Retinal pigment epithelial cell (primary cell): ENCODE results near the gene ZIC5.

ENCODE experiments used
- DNase-seq: peaks from one replicate; pipeline ENCODE4 v3.0.0-alpha.2; 2010; ENCODE audit warnings: low read depth
- H3K4me3 ChIP-seq: 2 replicates; pipeline ENCODE4 v1.5.1; 2011; ENCODE audit warnings: mild to moderate bottlenecking, low read length, control low read depth, moderate library complexity
- TF ChIP-seq, protein P1 (sequence below): conservative IDR thresholded peaks from 2 replicates; pipeline ENCODE4 v1.5.1; 2011; ENCODE audit warnings: low read depth, low read length, control low read depth, inconsistent platforms

The ZIC5 gene

DNA sequence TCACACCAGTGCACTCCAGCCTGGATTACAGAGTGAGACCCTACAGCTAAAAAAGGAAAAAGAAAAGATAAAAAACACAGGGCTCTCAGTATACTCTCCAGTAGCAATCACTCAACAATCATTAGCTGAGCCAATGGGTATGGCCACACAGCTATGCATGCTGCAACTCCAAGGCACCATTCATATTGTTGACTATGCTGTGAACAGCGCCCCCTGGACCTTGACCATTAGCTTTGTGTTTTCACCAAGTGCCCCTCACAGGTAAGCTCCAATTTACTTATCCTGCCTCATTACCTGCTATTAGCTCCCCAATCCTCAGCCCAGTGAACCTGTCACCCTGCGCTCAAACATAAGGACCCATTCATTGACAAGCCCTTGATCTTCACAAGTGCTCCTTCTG, 35.8 kb downstream of the ZIC5 start:
- no peak overlapping the region for H3K4me3 ChIP-seq
- DNase-seq: no peak
- TF ChIP-seq, protein P1, sequence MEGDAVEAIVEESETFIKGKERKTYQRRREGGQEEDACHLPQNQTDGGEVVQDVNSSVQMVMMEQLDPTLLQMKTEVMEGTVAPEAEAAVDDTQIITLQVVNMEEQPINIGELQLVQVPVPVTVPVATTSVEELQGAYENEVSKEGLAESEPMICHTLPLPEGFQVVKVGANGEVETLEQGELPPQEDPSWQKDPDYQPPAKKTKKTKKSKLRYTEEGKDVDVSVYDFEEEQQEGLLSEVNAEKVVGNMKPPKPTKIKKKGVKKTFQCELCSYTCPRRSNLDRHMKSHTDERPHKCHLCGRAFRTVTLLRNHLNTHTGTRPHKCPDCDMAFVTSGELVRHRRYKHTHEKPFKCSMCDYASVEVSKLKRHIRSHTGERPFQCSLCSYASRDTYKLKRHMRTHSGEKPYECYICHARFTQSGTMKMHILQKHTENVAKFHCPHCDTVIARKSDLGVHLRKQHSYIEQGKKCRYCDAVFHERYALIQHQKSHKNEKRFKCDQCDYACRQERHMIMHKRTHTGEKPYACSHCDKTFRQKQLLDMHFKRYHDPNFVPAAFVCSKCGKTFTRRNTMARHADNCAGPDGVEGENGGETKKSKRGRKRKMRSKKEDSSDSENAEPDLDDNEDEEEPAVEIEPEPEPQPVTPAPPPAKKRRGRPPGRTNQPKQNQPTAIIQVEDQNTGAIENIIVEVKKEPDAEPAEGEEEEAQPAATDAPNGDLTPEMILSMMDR: peak; percentile 2

DNA sequence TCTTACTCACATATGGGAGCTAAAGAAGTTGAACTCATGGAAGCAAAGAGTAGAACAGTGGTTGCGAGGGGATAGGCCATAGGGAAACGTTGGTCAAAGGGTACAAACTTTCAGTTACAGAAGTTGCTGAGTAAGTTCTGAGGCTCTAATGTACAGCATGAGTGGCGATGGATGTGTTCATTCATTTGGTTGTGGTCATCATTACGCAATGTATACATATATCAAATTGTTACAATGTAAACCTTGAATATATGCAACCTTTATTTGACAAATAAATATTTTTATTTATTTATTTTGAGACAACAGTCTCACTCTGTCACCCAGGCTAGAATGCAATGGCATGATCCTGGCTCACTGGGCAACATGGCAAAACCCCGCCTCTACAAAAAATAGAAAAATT, 38.7 kb downstream of the ZIC5 start:
- no peak for DNase-seq
- TF ChIP-seq, protein P1: no peak
- H3K4me3 ChIP-seq: no peak overlapping the region

DNA sequence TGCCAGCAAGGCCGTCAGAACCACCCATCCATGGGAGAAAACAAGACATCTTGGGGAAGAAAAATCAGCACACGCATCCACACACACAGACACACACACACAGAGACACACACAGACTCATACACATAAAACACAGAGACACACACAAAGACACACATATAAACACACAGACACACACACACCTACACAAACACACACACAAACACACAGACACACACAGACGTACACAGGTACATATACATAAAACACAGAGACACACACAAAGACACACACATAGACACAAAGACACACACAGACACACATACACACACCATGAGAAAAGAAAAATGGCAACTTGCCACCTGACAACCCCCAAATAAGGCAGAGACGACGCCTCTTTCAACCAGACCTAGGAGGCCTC, 40.6 kb downstream of the ZIC5 start:
- no peak for DNase-seq
- H3K4me3 ChIP-seq: no peak overlapping the region
- TF ChIP-seq, protein P1: no peak

DNA sequence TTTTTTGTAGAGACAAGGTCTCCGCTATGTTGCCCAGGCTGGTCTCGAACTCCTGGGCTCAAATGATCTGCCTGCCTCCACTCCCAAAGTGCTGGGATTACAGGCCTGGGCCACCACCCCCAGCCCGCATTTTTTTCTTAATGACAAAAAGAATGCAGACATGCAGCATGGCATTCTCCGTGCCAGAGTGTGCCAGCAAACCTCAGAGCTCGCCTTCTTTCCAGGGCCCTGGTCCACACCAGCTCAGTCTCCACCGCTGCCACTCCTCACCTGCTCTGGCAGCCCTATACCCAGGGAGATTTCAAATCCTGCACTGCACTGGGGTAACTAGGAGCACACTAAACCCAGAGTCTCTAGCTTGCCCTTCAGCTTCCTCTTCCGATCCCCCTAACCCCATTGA, 41.7 kb downstream of the ZIC5 start:
- no peak overlapping the region for H3K4me3 ChIP-seq
- TF ChIP-seq, protein P1: no peak
- peak; percentile 21 for DNase-seq

DNA sequence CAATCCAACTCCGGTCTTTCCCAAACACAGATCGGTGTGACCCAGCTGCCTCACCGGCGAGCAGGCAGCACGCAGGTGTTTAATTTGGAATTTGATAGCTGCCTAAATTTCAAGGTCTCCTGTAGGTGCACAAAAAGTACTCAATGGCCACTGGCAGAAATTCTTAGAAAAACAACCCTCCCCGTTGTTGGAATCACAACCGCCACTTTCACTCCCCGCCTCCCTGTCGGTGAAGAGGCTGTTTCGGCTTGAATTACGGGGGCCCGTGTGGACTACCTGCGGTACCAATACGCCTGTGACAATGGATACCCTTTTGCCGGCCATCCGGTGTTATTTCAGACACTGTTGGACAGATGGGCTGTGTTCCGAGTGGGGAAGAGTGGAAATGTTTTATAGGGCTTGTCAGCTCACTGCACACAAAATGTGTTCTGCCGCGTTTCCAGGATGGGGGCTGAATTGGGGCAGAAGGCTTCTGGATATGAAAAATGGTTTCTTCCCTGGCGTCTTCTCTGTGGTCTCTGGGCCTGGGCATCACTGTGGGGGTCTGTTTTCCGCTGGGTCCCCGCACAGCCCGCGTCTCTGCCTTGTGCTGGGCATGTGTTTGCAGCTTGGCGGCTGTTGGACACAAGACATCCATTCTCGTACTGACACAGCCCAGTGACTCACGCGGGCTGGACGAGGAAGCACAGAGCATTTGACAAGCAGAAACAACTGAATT, 45.4 kb downstream of the ZIC5 start:
- H3K4me3 ChIP-seq: no peak overlapping the region
- TF ChIP-seq, protein P1: no peak
- DNase-seq: no peak

DNA sequence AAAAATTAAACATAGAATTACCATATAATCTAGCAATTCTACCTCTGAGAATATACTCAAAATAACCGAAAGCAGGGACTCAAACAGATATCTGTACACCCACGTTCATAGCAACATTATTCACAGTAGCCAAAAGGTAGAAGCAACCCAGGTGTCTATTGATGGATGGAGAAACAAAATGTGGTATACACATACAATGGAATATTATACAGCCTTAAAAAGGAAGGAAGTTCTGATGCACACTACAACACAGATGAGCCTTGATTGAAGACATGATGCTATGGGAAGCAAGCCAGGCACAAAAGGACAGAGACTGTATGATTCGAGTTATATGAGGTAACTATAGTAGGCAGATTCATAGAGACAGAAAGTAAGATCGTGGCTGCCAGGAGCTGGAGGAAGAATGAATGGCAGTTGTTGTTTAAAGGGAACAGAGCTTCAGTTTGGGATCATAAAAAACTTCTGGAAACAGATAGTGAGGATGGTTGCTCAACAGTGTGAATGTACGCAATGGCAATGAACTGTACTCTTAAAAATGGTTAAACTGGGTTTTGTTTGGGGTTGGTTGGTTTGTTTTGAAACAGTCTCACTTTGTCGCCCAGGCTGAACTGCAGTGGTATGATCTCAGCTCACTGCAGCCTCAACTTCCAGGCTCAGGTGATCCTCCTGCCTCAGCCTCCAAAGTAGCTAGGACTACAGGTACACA, 47.5 kb downstream of the ZIC5 start:
- no peak for DNase-seq
- TF ChIP-seq, protein P1: no peak
- H3K4me3 ChIP-seq: no peak overlapping the region
